ELR (cell line): ENCODE measurements around the gene PRMT9.
A peak's percentile ranks its signal among the peaks of the same experiment; 100 is the strongest.

Source experiments
- DNase-seq: peaks from one replicate; pipeline ENCODE4 v3.0.0-alpha.2; 2015; ENCODE audit warnings: low read depth

The PRMT9 gene

DNA sequence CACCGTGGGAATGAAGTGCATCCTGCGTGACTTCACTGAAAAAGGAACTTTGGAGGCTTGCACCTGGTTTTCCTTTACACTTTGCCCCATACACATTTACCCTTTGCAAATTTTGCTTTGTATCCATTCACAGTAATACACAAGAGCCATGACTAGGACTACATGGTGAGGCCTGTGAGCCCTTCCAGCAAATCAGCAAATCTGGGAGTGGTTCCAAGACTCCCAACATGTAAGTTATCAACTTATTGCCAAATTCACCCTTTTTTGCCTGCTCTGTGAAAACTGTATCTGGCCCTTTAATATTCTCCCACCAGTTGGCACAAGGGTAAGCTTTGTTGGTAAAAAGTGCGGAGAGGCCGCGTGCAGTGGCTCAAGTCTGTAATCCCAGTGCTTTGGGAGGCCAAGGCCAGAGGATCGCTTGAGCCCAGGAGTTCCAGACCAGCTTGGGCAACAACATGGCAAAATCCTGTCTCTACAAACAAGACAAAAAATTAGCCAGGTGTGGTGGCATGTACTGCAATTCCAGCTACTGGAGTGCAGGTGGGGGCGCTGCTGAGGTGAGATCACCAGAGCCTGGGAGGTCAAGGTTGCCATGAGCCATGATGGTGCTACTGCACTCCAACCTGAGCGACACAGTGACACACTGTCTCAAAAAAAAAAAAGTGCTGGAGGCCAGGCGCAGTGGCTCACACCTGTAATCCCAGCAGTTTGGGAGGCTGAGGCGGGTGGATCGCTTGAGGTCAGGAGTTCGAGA, 5.0 kb downstream of the PRMT9 start:
- no peak for DNase-seq

DNA sequence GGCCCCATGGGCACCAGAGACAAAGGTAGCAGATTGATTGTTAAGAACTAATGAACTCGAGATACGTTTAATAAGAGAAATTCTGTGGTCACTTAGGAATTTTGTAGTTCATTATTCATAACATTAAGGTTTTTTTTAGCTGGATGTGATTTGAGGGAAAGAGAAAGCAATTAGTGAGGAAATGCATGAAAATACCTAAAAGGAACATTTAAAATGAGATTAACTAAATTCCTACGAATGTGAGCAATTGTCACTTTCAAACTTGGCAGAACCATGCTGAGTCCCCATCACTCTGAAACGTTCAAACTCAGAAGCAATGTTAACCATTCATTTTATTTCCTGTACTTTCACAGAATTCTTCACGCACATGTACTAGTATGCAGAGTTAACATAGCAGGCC, 5.9 kb downstream of the PRMT9 start:
- DNase-seq = no peak

DNA sequence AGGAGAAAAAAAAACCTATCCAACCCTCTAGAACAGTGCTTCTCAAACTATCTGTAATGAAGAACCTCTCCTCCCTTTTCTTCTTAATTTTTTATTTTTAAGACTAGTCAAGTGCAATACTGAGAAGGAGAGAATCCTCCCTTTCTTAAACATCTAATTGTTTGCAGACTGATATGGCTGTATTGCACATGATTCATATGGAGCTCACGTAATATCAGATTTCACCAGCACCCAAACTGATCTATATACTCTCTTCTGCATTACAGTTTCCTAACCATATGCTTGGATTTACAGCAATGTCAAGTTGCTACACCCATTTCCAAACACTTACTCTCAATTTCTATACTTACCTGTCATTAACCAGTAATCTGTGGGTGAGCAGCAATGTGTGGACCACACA, 9.5 kb downstream of the PRMT9 start:
- DNase-seq = no peak

DNA sequence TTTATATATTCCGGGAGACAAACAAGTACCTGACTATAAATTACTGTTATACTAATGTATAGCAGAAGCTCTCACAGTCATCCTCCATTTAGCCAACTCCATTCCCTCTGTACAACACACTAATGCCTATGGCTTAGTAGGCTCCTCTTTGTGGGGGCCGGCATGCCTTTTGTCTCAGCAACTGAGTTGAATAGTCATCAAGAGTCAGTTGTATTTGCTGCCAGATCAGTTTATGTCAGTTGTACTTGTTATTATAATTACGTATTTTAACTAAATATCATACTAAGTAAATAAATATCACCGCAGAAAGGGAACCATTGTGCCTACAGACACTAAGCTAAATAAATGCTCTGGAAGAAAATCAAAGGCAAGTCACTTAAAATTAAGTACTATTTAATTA, 9.9 kb downstream of the PRMT9 start:
- DNase-seq = no peak

DNA sequence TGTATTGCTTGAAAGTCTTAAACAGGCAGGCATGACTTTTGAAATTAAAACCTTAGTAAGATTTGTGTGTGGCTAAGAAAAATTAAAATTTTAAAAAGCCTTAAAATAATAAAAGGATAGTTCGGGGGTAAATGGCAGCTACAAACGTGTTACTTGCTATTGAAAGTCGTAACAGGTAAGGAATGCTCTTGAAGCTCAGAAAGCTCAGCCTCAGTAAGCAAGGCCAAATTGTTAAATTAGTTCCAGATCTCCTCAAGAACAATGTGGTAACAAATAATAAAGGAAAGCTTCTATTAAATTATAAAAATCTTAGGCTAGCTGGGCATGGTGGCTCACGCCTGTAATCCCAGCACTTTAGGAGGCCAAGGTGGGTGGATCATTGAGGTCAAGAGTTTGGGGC, 25.5 kb downstream of the PRMT9 start:
- no peak for DNase-seq

DNA sequence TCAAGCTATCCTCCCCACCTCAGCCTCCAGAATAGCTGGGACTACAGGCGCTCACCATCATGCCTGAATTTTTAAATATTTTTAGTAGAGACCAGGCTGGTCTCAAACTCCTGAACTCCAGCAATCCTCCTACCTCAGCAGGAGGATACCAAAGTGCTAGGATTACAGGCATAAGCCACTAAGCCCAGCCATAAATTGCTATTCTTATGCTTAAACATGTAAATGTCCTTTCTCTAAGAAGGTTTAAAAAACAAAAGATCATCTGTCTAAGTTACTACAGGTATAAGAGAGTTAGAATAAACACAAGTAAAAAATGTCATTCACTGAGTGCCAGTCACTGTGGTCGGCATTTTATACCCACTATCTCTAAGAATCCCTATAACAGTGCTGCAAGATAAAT, 28.3 kb downstream of the PRMT9 start:
- no peak for DNase-seq

DNA sequence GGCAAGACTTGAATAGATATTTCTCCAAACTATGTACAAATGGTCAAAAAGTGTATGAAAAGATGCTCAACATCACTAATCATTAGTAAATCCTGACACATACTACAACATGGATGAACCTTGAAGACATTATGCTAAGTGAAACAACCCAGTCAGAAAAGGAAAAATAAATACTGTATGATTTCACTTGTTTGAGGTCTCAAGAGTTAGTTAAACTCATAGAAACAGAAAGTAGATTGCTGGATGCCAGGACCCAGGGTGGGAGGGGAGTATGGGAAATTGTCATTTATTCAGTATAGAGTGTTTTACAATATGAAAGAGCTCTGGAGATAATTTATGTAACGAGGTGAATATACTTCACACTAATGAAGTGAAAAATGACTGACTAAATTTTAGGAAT, 32.4 kb downstream of the PRMT9 start:
- DNase-seq = no peak

DNA sequence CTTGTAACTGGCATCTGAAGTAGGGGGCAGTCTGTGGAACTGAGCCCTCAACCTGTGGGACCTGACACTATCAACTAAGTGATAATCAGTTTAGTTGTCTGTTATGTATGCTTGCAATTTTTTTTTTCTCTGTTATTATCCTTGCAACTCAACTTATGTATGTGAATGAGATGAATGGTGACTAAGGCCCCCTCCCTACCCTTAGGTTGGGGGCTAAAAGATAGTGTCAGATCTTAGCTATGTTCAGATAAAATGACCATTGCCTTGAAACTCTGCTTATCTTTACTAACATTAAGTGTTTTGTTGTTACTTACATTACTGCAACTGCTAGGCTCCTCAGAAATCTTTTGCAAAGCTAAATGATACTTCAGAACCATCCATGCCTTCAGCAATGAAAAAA, 35.3 kb downstream of the PRMT9 start:
- no peak for DNase-seq

DNA sequence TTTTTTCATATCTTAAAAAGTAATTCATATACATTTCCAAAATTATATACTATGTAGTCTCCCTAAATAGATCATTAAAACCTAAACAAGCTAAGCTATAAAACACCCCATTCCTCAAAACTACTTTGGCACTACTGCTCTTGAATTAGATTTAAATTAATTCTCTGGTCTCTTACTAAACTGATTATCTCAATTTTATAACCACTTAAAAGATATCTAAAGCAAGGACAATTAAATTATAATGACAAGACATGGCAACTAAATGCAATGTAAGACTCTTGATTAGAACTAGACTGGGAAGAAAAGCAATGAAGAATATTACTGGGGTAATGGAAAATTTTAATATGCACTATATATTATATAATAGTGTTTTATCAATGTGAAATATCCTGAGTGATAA, 38.9 kb downstream of the PRMT9 start:
- DNase-seq = no peak

DNA sequence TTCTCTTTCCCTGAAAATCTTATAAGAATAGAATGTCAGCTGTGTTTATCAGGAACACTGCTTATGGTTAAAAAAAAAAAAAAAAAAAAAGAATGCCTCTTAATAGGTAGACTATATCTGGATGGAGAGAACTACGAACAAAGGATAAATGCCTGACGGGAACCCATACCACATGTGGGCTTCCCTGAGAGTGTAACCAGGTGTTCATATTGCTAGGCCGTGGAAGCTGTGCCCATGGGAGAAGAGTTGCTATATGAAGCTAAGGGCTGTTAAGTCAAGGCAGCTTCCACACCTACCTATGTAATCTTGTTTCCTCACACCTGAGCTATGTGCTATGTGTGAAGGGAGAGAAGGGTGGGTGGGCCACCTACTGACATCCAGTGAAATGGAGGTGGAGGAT, 39.5 kb downstream of the PRMT9 start:
- no peak for DNase-seq

DNA sequence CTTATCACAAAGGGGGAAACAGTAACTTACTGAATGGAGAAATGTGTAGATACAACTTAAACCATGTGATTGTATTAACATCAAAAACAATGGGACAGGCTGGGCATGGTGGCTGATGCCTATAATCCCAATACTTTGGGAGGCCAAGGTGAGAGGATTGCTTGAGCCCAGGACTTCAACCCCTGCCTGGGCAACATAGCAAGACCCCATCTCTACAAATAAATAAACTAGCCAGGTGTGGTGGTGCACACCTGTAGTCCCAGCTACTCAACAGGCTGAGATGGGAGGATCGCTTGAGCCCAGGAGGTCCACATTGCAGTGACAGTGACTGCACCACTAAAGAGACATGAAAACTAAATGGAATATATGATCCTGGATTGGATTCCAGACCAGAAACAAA, 40.3 kb downstream of the PRMT9 start:
- DNase-seq = no peak

DNA sequence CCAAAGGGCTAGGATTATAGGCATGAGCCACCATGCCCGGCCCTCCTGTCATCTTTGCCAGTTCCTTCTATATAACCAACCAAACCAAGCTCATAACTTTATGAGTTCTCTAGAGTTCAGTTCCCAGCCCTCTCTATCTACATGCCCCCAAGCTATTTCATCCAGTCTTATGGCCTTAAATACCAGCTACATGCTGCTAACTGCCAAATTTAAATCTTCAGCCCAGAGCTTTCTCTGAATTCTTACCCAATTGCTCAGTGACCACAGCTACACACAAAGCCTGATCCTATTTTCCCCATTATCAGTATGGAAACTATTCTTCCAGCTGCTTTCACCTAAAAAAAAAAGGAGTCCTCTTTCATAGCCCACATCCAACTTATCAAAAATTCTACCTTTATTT, 43.6 kb downstream of the PRMT9 start:
- DNase-seq = peak; percentile 3

DNA sequence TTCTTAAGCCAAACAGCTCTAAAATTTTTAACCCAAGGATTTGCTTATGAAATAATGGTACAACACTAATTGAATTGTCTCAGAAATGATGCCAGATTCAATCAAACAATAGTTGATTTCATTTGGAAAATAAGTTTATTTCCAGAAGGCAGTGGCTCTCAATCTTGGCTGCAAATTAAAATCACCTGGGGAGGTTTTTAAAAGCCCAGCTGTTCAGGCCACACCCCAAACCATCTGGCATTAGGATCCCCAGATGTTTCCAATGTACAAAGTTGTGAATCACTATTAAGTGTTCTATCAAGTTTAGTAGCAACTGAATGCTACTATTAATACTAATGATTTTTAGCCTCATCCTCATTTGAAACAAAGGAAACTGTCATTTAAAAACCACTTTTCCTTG, 44.6 kb downstream of the PRMT9 start:
- DNase-seq = no peak

DNA sequence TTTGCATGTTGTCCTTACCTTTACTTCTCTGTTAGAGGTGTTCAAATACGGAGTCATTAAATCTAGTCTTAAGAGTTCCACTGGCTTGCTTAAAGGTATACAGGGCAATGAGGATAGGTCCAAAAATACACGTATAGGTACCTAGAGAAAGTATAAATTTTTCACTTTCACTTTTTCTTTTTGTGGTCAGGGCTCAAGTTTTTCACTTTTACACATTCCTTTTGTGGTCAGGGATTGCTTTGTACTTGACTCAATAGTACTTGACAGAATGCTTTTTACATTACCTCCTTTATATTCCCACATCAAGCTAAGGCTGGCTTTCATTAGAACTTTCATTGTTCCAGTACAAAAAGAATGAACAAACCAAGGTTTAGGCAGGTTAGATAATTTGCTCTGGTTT, 45.0 kb downstream of the PRMT9 start:
- peak; percentile 27 for DNase-seq

DNA sequence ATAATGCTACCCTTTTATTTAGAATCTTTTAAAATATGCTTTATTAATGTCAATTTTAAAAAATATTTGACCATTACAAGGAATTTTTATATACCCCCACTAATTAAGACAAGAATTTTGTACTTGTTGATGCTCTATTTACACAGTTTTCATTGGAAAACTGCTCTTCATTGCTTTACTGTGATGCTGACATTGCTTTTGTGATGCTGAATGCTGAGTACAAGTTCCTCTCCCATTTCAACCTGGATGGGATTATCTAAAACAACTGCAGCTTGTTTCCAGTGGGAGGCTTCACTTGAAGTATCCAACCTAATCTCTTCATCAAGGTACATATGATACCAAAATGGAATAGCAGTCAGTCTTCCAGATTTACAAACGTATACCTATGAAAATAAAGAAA, 45.6 kb downstream of the PRMT9 start:
- no peak for DNase-seq

DNA sequence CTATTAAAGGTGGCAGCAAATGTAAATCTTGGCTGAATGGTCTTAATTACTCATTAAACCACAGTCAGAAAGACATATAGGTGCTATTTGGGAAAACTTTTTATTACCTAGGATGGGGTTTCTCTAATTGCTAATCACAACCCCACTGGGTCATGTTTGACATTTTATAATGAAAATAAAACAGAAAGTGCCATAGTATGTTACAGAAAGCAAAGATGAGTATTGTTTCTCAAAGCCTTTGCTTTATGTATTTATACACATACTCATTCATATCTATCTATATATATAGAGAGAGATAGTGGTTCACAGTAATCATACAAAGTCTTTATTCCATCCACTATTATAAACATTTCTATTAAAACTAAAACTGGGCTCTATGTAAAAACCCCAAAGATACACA, 48.6 kb downstream of the PRMT9 start:
- DNase-seq = no peak

DNA sequence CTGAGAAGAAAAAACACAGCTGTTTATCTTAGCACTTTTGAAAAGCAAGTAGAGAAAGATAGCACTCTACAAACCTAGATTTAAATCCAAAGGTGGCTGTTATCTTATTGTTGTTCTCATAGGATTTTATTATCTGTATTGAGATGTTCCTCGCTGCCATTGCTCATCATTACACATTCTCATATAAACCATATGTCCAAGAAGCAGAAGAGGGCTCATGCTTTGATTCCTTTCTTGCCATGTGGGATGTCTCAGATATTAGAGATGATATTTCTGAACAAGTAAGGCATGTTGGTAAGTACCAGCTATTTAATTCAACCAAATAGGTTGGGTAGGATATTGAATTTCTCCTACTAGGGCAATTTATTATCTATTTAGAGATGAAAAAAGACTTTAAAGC, 50.3 kb downstream of the PRMT9 start:
- no peak for DNase-seq

DNA sequence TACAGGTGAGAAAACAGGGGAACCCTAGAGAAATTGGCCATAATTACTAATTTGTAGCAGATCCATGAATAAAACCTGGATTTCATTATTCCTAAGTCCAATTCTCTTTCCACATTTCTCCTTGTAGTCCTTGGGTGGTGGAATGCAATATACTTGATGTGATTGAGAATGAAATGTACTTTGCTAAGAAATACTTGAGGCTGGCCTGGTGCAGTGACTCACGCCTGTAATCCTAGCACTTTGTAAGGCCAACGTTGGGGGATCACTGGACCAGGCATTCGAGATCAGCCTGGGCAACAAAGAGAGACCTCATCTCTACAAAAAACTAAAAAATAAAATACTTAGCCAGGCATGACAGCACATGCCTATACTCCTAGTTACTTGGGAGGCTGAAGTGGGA, 50.9 kb downstream of the PRMT9 start:
- no peak for DNase-seq

DNA sequence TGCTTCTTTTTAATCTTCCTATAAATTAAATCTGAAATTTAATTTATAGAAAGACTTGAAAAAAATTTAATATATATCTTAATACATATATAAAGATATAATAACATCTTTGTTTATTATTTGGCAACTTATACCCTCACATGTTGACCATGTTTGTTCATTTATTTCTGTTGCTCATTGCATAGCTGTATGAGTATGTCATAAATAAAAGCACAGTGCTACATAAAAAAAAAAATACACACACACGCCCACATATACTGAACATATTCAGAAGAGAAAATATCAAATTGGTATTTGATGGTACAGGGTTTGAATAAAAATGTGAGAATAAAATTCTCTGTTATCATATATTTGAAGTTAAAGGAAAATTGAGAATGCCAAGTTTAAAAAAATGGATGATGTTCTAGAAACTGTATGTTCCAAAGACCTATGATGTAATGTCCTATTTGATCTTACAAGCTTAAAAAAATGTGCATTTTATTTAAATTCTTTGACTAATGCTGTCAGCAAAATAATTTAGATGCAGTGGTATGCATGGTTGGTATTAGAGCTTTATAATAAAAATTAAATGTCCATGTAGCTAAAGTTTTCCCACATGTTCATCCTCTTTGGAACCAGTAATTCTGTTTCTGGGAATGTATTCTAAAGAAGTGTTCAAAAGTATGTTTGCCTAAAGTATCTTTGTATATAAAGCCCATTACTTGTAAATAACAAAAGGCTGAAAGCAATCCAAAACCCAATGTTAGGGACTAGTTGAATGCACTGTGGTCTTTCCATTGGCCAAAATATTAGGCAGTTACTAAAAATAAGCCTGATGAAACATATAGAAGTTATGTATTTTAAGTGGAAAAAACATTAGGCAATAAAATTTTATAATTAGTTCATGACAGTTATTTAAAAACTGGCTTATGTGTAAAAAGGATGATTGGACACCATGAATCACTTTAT, 53.9 kb downstream of the PRMT9 start:
- no peak for DNase-seq

DNA sequence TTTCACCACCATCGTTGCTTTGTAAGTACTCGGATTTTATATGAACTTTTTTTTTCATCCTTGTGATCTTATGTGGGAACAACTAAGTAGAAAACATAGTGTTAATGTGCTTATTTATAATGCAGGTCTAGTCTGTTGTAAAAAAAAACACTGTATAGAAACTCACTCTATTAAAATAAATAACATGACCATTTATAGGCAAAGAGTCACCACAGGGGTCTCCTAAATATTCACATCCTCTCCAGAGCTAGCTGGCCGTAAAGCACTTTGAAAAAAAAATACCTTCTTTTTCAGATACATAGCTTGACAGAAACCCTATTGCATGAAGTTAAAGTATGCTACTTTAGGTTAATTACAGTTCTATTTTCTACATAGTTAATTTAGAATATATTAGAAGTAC, 55.5 kb downstream of the PRMT9 start:
- DNase-seq = no peak

DNA sequence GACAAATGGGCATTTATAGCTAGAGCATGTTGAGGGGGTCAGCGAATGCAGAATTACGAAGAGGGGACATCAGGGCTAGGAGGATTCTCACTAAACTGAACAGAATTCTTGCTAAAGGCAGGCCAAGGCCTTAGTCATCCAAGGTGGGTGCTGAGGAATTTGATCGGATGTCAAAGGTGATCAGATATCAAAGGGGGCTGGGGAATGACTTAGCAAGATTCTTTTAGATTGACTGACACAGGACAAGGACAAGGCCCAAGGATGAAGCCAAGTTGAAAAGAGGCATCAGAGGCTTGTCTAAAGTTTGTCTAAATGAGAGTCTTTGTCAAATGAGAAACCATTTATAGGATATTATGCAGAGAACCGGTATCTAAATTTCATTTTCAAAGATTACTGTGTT, 57.1 kb downstream of the PRMT9 start:
- no peak for DNase-seq

DNA sequence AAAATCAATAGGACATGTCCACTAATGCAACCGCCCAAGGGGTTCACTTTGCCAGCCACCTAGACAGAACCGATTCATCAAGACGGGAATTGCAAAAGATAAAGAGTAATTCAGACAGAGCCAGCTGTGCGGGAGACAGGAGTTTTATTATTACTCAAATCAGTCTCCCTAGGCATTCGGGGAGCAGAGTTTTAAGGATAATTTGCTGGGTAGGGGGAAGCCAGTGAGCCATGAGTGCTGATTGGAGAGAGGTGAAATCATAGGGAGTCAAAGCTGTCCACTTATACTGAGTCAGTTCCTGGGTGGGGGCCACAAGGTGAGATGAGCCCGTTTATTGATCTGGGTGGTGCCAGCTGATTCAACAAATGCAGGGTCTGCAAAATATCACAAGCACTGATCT, 58.2 kb downstream of the PRMT9 start:
- DNase-seq = no peak

DNA sequence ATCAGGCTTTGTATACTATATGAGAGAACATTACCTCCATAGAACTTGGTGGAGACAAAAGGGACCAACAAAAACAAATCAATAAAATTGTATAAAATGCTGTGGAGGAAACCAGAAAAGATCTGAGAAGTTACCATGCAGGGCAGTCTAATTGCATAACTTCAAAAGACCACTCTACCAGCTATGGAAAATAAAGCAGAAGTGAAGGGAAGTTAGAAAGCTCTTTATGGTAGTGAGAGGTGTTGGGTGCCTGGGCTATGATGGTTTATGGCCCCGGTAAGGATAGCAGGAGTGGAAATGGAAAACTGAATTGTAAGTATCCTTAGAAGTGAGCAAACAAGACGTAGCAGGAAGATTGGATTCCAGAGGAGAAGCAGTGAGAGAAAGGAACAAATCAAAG, 63.6 kb downstream of the PRMT9 start:
- DNase-seq = no peak
